GM10266 (cell line): ENCODE results near the gene OR1N2.
"Not testable (repeated sequence)": the region's sequence is repeated elsewhere in the genome, so short reads cannot be mapped to it uniquely, and the experiment has no call there.

Experiments used
- DNase-seq: peaks from one replicate; pipeline ENCODE4 v3.0.0; 2012; ENCODE audit errors: extremely low spot score
- TF ChIP-seq, protein P1 (sequence below): IDR thresholded peaks from 2 replicates; pipeline ENCODE4 v1.5.1; 2012; ENCODE audit warnings: mild to moderate bottlenecking, low read depth; ENCODE audit not compliant: control insufficient read depth, insufficient read depth; ENCODE audit errors: missing control alignments

Gene OR1N2

DNA sequence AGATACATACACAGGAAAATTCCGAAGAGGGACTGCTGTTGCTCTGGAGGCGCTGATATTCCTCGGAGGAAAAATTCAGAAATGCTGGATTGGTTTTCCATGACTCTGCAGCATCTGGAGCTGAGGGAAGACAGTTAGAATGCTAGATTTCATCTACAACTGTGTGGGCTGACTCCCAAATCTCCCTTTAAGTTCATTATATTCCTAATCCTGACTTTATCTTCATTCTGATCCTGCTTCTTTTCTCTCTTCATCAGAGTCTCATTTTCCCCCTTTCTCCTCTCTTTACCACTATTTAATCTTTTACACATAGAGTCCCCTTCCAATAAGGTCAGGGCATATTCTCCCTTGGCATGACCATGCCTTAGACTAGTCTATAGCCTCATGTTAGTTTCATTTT is 25.7 kb upstream of the OR1N2 start, which contains the start of gene OR1N1:
Gene OR1N1, minus strand, starts transcription at position 101 of the 400 bp plus-strand sequence. Its CDS starts 0 bp downstream, at position 101.
- TF ChIP-seq, protein P1, sequence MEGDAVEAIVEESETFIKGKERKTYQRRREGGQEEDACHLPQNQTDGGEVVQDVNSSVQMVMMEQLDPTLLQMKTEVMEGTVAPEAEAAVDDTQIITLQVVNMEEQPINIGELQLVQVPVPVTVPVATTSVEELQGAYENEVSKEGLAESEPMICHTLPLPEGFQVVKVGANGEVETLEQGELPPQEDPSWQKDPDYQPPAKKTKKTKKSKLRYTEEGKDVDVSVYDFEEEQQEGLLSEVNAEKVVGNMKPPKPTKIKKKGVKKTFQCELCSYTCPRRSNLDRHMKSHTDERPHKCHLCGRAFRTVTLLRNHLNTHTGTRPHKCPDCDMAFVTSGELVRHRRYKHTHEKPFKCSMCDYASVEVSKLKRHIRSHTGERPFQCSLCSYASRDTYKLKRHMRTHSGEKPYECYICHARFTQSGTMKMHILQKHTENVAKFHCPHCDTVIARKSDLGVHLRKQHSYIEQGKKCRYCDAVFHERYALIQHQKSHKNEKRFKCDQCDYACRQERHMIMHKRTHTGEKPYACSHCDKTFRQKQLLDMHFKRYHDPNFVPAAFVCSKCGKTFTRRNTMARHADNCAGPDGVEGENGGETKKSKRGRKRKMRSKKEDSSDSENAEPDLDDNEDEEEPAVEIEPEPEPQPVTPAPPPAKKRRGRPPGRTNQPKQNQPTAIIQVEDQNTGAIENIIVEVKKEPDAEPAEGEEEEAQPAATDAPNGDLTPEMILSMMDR = no peak
- DNase-seq = no peak

DNA sequence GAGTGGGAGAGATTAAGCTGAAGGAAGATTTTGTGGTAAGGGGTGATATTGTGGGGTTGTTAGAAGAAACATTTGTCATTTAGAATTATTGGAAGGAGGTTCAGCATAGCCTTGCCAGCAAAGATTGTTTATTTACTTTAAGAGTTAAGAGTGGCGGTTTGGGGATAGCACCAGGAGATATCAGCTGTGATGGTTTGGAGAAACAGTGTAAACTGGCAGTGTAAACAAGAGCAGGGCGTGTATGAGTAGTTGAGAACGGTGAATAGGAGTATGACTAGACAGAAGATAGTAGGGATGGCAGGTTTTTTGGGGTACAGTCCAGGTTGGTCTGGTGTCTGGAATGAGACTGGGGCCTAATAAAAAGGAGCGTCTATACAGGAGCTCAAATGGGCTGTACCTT is 21.8 kb upstream of the OR1N2 start:
- not testable (repeated sequence) for DNase-seq

DNA sequence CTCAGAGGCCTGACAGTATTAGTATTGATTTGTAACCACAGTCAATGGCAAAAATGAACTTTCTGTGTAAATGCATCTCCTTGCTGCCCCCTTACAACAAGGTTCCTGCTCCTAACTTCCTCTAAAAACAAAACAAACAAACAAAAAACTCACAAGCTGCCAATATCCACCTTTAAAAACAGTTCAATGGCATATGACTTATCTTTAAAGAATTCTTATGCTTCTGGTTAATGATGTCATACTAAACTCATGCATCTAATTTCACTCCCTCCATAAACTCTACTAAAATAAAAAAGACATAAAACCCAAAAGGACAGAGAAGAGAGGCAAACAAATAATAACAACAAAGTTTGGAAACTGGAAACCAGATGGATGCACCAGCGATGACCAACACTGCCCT is 16.8 kb upstream of the OR1N2 start:
- no peak for DNase-seq
- TF ChIP-seq, protein P1 = no peak

DNA sequence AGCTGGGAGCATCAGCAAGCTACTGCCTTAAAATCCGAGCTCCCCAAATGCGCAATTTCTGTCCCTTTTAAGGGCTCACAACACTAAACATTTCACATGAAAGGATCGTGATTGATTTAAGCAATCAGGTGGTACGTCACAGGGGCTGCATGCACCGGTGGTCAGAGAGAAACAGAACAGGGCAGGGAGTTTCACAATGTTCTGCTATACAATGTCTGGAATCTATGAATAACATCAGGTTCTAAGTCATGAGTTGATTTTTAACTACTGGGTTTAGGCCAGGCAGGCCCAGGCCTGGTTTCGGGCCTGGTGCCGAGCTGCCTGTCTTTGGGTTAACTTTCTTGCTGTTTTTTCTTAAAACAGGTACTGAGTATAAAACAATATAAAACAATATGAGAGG is 15.8 kb upstream of the OR1N2 start:
- not testable (repeated sequence) for DNase-seq

DNA sequence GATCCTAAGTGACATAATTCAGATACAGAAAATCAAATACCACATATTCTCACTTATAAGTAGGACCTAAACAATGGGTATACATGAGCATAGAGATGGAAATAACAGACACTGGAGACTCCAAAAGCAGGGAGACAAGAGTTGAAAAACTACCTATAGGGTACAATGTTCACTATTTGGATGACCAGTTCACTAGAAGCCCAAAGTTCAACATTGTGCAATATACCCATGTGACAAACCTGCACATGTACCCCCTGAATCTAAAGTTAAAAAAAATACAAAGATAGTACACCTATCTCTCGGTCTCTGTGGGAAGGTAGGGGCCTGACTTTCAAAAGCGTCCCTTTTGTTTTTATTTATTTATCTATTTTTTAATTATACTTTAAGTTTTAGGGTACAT is 14.2 kb upstream of the OR1N2 start:
- TF ChIP-seq, protein P1 = no peak
- DNase-seq = no peak

DNA sequence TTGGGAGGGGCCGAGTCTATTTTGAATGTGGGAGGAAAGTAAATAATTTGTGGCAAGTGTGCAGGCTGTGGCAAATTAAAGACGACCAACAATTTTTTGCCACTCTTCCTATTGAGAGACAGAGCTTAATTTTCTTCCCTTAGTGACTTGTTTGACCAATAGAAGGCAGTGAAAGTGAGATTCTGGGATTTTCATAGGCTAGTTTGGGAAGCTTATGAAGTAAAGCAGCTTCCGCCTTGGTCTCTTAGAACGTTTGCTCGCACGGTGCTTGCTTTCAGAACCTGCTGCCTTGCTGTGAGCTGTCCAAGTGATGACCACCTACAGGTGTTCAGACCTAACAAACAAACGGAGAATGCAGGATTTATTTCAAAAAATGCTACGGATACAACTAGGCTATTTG is 6.7 kb upstream of the OR1N2 start:
- TF ChIP-seq, protein P1 = no peak
- no peak for DNase-seq

DNA sequence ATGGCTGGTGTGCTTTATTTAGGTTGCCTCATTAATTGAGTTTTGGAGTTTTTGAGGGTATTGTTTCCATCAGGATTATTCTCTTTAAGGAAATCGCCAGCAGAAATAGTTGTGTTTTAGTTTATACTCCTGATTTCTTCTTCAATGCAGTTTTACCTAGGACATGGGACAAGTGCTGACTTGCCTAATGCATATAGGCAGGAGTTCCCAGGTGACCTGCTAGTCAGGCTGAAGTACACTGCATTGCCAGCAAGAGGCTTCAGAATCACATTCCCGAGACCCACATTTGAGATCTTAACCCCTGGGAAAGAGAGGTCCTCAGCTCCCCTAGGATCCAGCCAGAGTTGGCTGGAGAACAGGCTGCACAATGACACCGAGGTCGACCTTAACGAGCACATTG is 1.5 kb upstream of the OR1N2 start:
- DNase-seq = no peak
- TF ChIP-seq, protein P1 = no peak

DNA sequence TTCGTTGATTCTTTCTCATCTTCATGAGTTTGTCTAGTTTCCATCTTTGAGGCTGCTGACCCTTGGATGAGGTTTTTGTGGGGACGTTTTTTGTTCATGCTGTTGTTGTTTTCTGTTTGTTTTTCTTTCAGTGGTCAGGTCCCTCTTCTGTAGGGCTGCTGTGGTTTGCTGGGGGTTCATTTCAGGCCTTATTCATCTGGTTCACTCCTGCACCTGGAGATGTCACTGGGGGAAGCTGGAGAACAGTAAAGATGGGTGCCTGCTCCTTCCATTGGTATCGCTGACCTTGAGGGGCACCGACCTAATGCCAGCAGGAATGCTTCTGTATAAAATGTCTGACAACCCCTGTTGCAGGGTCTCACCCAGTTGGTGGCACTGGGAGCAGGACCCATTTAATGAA is 8.5 kb downstream of the OR1N2 start:
- TF ChIP-seq, protein P1 = no peak
- no peak for DNase-seq

DNA sequence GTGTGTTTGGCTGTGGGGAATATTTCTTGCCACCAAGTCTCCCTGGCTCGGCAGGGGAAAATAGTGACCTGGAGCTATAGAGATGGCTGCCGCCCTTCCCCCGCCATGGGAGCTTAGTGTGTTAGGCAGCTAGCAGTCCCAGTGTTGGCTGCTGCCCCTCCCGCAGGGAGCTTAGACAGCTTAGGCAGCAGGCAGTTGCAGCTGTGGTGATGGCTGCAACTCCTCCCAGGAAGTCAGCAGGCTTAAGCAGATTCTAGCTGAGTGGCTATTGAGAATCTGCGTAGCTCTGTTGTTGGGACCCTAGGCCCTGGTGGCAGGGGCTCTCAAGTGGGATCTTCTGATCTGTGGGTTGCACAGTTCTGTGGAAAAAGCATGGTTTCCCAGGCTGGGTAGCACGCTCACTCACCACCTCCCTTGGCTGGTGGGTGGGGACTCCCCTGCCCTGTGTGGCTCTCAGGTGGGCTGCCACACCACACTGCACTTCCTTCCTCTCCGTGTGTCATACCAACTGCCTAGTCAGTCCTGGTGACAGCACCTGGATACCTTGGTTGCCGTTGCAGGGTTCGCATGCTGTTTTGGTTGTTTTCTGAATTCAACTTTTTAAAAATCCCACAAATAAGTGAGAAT is 9.3 kb downstream of the OR1N2 start:
- DNase-seq = no peak
- TF ChIP-seq, protein P1 = no peak
